ENCODE measurements around the gene DPP6.
"Not testable (repeated sequence)": the region's sequence is repeated elsewhere in the genome, so short reads cannot be mapped to it uniquely, and the experiment has no call there.

Gene DPP6

GRCh38 chr7:154929006-154929726 is 877.0 kb downstream of the DPP6 start:
- H3K9me3 ChIP-seq (ENCODE audit: severe bottlenecking), result no peaks in the 10 kb centered on the region
- peak; percentile 63 for ATAC-seq (ENCODE audit: low read depth)
- H3K4me1 ChIP-seq (ENCODE audit: insufficient read depth, poor library complexity, severe bottlenecking), result no peaks in the 10 kb centered on the region
- H3K27me3 ChIP-seq (ENCODE audit: insufficient read depth, poor library complexity, severe bottlenecking), result no peaks in the 10 kb centered on the region
- no peak for DNase-seq (ENCODE audit: low spot score)
- H3K36me3 ChIP-seq (ENCODE audit: low read depth), result no peaks in the 10 kb centered on the region
- no peak for TF ChIP-seq CTCF (IDR thresholded peaks at IDR 0.05; ENCODE audit: poor library complexity, severe bottlenecking)
- peak overlapping the region; percentile 45 for H3K27ac ChIP-seq (ENCODE audit: poor library complexity, severe bottlenecking)
- peak overlapping the region; percentile 43 for H3K4me3 ChIP-seq (ENCODE audit: severe bottlenecking)

GRCh38 chr7:154931906-154932305 is 879.7 kb downstream of the DPP6 start:
- no peak for ATAC-seq (ENCODE audit: low read depth)
- Histone ChIP-seq H3K4me1 (ENCODE audit: insufficient read depth, poor library complexity, severe bottlenecking) (no peaks in the 10 kb centered on the region), H3K9me3 (ENCODE audit: severe bottlenecking) (no peaks in the 10 kb centered on the region), H3K27ac (ENCODE audit: poor library complexity, severe bottlenecking) (no peak overlapping the region), H3K27me3 (ENCODE audit: insufficient read depth, poor library complexity, severe bottlenecking) (no peaks in the 10 kb centered on the region), H3K36me3 (ENCODE audit: low read depth) (no peaks in the 10 kb centered on the region), H3K4me3 (ENCODE audit: severe bottlenecking) (no peak overlapping the region)
- DNase-seq (ENCODE audit: low spot score), result no peak
- no peak for TF ChIP-seq CTCF (IDR thresholded peaks at IDR 0.05; ENCODE audit: poor library complexity, severe bottlenecking)

- not testable (repeated sequence) for DNase-seq (ENCODE audit: low spot score); H3K27me3 ChIP-seq (ENCODE audit: insufficient read depth, poor library complexity, severe bottlenecking); H3K27ac ChIP-seq (ENCODE audit: poor library complexity, severe bottlenecking); H3K36me3 ChIP-seq (ENCODE audit: low read depth); ATAC-seq (ENCODE audit: low read depth); H3K9me3 ChIP-seq (ENCODE audit: severe bottlenecking); H3K4me3 ChIP-seq (ENCODE audit: severe bottlenecking); H3K4me1 ChIP-seq (ENCODE audit: insufficient read depth, poor library complexity, severe bottlenecking)
Observed at GRCh38 chr7:154934353-154934952, 882.3 kb downstream of the DPP6 start.

- Histone ChIP-seq H3K27ac (ENCODE audit: poor library complexity, severe bottlenecking) (no peak overlapping the region), H3K27me3 (ENCODE audit: insufficient read depth, poor library complexity, severe bottlenecking) (no peaks in the 10 kb centered on the region), H3K9me3 (ENCODE audit: severe bottlenecking) (no peaks in the 10 kb centered on the region), H3K36me3 (ENCODE audit: low read depth) (peaks cover 2% of the 10 kb centered on the region; the same call in 1 of the 2 replicates), H3K4me3 (ENCODE audit: severe bottlenecking) (no peak overlapping the region), H3K4me1 (ENCODE audit: insufficient read depth, poor library complexity, severe bottlenecking) (no peaks in the 10 kb centered on the region)
- ATAC-seq (ENCODE audit: low read depth) (no peak), DNase-seq (ENCODE audit: low spot score) (no peak)
- TF ChIP-seq CTCF (IDR thresholded peaks at IDR 0.05; ENCODE audit: poor library complexity, severe bottlenecking), result no peak
Observed at GRCh38 chr7:154937837-154938236, 885.6 kb downstream of the DPP6 start.

- Histone ChIP-seq H3K27ac (ENCODE audit: poor library complexity, severe bottlenecking) (no peak overlapping the region), H3K4me1 (ENCODE audit: insufficient read depth, poor library complexity, severe bottlenecking) (no peaks in the 10 kb centered on the region), H3K9me3 (ENCODE audit: severe bottlenecking) (no peaks in the 10 kb centered on the region), H3K27me3 (ENCODE audit: insufficient read depth, poor library complexity, severe bottlenecking) (no peaks in the 10 kb centered on the region), H3K4me3 (ENCODE audit: severe bottlenecking) (no peak overlapping the region), H3K36me3 (ENCODE audit: low read depth) (peaks cover 49% of the 10 kb centered on the region)
- no peak for DNase-seq (ENCODE audit: low spot score)
- ATAC-seq (ENCODE audit: low read depth), result no peak
- no peak for TF ChIP-seq CTCF (IDR thresholded peaks at IDR 0.05; ENCODE audit: poor library complexity, severe bottlenecking)
Observed at GRCh38 chr7:154942691-154943090, 890.5 kb downstream of the DPP6 start.

Measured in RWPE2 (cell line).